GM23338 (cell line): ENCODE data around the gene ARF6. TPM values are rescaled to one million over a fixed set of nuclear protein-coding genes. Genes with fewer than 3 reads are reported as not detected.

Source experiments
- ATAC-seq: fragments of 200-7000 bp; cut with Tn5 transposase; 3 replicates; pipeline ENCODE4 v1.9.1; 2020
- DNase-seq: peaks from one replicate; pipeline ENCODE4 v3.0.0-alpha.2; 2015; ENCODE audit warnings: low spot score
- H2AFZ ChIP-seq: fragments of 200-600 bp; sonication (generic); 2 replicates; pipeline ENCODE4 v1.8.0; 2016; ENCODE audit warnings: antibody characterized with exemption, mild to moderate bottlenecking, moderate library complexity
- H3F3A ChIP-seq: fragments of 200-600 bp; sonication (generic); replicated peaks from 2 replicates; pipeline ENCODE4 v1.8.0; 2017; ENCODE audit warnings: antibody characterized with exemption, mixed run types, low read depth
- H3K27ac ChIP-seq: fragments of 200-600 bp; sonication (generic); 2 replicates; pipeline ENCODE4 v1.6.1; 2016; ENCODE audit warnings: low read depth
- H3K27me3 ChIP-seq: fragments of 200-600 bp; sonication (generic); 2 replicates; pipeline ENCODE4 v1.8.0; 2016; ENCODE audit warnings: mild to moderate bottlenecking, mixed run types, moderate library complexity; ENCODE audit not compliant: insufficient read depth
- H3K36me3 ChIP-seq: fragments of 200-600 bp; sonication (generic); 2 replicates; pipeline ENCODE4 v1.8.0; 2016; ENCODE audit warnings: mild to moderate bottlenecking; ENCODE audit not compliant: insufficient read depth
- H3K4me1 ChIP-seq: fragments of 200-600 bp; sonication (generic); 2 replicates; pipeline ENCODE4 v1.8.0; 2016; ENCODE audit warnings: mild to moderate bottlenecking, moderate library complexity; ENCODE audit not compliant: insufficient read depth
- H3K4me2 ChIP-seq: fragments of 200-600 bp; sonication (generic); 2 replicates; pipeline ENCODE4 v1.7.1; 2017; ENCODE audit warnings: mixed run types
- H3K4me3 ChIP-seq: fragments of 200-600 bp; sonication (generic); 2 replicates; pipeline ENCODE4 v1.6.1; 2016; ENCODE audit warnings: mixed run types
- H3K79me2 ChIP-seq: fragments of 200-600 bp; sonication (generic); replicated peaks from 2 replicates; pipeline ENCODE4 v1.8.0; 2017; ENCODE audit warnings: mild to moderate bottlenecking; ENCODE audit not compliant: insufficient read depth
- H3K9me2 ChIP-seq: fragments of 200-600 bp; sonication (generic); 2 replicates; pipeline ENCODE4 v1.8.0; 2017; ENCODE audit not compliant: insufficient read depth
- H4K20me1 ChIP-seq: fragments of 200-600 bp; sonication (generic); replicated peaks from 2 replicates; pipeline ENCODE4 v1.8.0; 2017; ENCODE audit warnings: mild to moderate bottlenecking; ENCODE audit not compliant: insufficient read depth
- H3K27ac Mint-ChIP-seq: 2 replicates; pipeline ENCODE4 v1.8.0; 2020; ENCODE audit warnings: inconsistent platforms, mild to moderate bottlenecking, moderate library complexity, mixed read lengths
- H3K27me3 Mint-ChIP-seq: 3 replicates; pipeline ENCODE4 v1.8.0; 2022; ENCODE audit warnings: low read depth, mild to moderate bottlenecking, moderate library complexity, mixed read lengths, inconsistent platforms; ENCODE audit not compliant: insufficient read depth, poor library complexity
- H3K36me3 Mint-ChIP-seq: 3 replicates; pipeline ENCODE4 v1.8.0; 2021; ENCODE audit warnings: low read depth, mild to moderate bottlenecking, inconsistent platforms, moderate library complexity, mixed read lengths
- H3K4me1 Mint-ChIP-seq: 3 replicates; pipeline ENCODE4 v1.8.0; 2020; ENCODE audit warnings: mild to moderate bottlenecking, inconsistent platforms, mixed read lengths
- H3K4me3 Mint-ChIP-seq: 3 replicates; pipeline ENCODE4 v1.8.0; 2021; ENCODE audit warnings: moderate library complexity, mild to moderate bottlenecking, inconsistent platforms, mixed read lengths
- H3K9me3 Mint-ChIP-seq: 3 replicates; pipeline ENCODE4 v1.8.0; 2020; ENCODE audit warnings: moderate library complexity, mild to moderate bottlenecking, inconsistent platforms, mixed read lengths
- CREB1 ChIP-seq: fragments of 250-450 bp; sonication (Bioruptor Pico); IDR thresholded peaks from 2 replicates; pipeline ENCODE4 v1.5.0; 2020; ENCODE audit warnings: low read depth, mild to moderate bottlenecking, moderate library complexity
- CTCF ChIP-seq, 2 experiments: fragments of 200-600 bp in 1 of 2; sonication (generic) in 1 of 2; conservative IDR thresholded peaks; 2 replicates each; pipeline versions ENCODE4 v1.5.1 to v1.6.1; 2016 to 2017; ENCODE audit warnings: antibody characterized with exemption in 2 of 2, low read depth in 2 of 2, mild to moderate bottlenecking in 2 of 2, moderate library complexity in 1 of 2
- ETS1 ChIP-seq: IDR thresholded peaks from 2 replicates; pipeline ENCODE4 v1.6.1; 2016; ENCODE audit warnings: antibody characterized with exemption
- EZH2 ChIP-seq: fragments of 200-600 bp; sonication (generic); IDR thresholded peaks from one replicate; pipeline ENCODE4 v1.8.0; 2017; ENCODE audit warnings: antibody characterized with exemption, mild to moderate bottlenecking, low read depth; ENCODE audit not compliant: unreplicated experiment
- EZH2phosphoT487 ChIP-seq: fragments of 200-600 bp; sonication (generic); IDR thresholded peaks from one replicate; pipeline ENCODE4 v1.8.1; 2018; ENCODE audit warnings: antibody characterized with exemption; ENCODE audit not compliant: unreplicated experiment
- JUNB ChIP-seq: IDR thresholded peaks from one replicate; pipeline ENCODE4 v1.6.1; 2016; ENCODE audit warnings: antibody characterized with exemption; ENCODE audit not compliant: unreplicated experiment
- NANOG ChIP-seq: IDR thresholded peaks from 2 replicates; pipeline ENCODE4 v1.6.1; 2016; ENCODE audit warnings: antibody characterized with exemption, borderline replicate concordance
- POLR2AphosphoS5 ChIP-seq: IDR thresholded peaks from 2 replicates; pipeline ENCODE4 v1.6.1; 2016; ENCODE audit warnings: antibody characterized with exemption, low read depth
- REST ChIP-seq: IDR thresholded peaks from one replicate; pipeline ENCODE4 v1.6.1; 2018; ENCODE audit warnings: antibody characterized with exemption; ENCODE audit not compliant: unreplicated experiment
- STAT1 ChIP-seq: IDR thresholded peaks from one replicate; pipeline ENCODE4 v1.6.1; 2016; ENCODE audit warnings: antibody characterized with exemption; ENCODE audit not compliant: unreplicated experiment
- ZNF114 ChIP-seq: fragments of 250-450 bp; sonication (Bioruptor Pico); IDR thresholded peaks from 2 replicates; pipeline ENCODE4 v1.5.0; 2020; ENCODE audit warnings: mild to moderate bottlenecking, moderate library complexity
- ZNF331 ChIP-seq: fragments of 250-450 bp; sonication (Bioruptor Pico); IDR thresholded peaks from 2 replicates; pipeline ENCODE4 v1.5.0; 2020; ENCODE audit warnings: low read depth, mild to moderate bottlenecking, moderate library complexity
- ZNF462 ChIP-seq: fragments of 250-450 bp; sonication (Bioruptor Pico); IDR thresholded peaks from 2 replicates; pipeline ENCODE4 v1.5.0; 2020; ENCODE audit warnings: mild to moderate bottlenecking, moderate library complexity
- polyA plus RNA-seq: library from polyadenylated mRNA; unstranded; fragments of >200 nt; fragmentation: Nextera tagmentation; extraction: Ambion mirVana; gene quantifications from 2 replicates; pipeline ENCODE4 v1.2.1, GENCODE V29; 2016
- total RNA-seq: library from RNA; depleted of rRNA; stranded (reverse); fragments of >200 nt; shearing (Covaris generic); gene quantifications from 2 replicates; pipeline ENCODE4 v1.2.3, GENCODE V29; 2014

ARF6 gene
- total and polyA plus RNA-seq, 2 experiments from 2014 or later: 47.8 to 73.1 TPM

- Histone ChIP-seq H3K36me3 (no peaks in the 10 kb centered on the region), H3K4me3 (no peak overlapping the region), H3K79me2 (no peaks in the 10 kb centered on the region), H4K20me1 (no peaks in the 10 kb centered on the region), H3F3A (no peaks in the 10 kb centered on the region), H3K4me2 (no peak overlapping the region), H3K27ac (no peak overlapping the region), H3K4me1 (no peaks in the 10 kb centered on the region), H3K27me3 (no peaks in the 10 kb centered on the region), H2AFZ (no peak overlapping the region), H3K9me2 (no peaks in the 10 kb centered on the region; the same call in 1 of the 2 replicates)
- DNase-seq: no peak
- Mint-ChIP-seq H3K27ac (no peak overlapping the region), H3K4me1 (peaks cover 4% of the 10 kb centered on the region; the same call in 1 of the 3 replicates), H3K27me3 (peaks cover 9% of the 10 kb centered on the region), H3K9me3 (peaks cover 24% of the 10 kb centered on the region), H3K36me3 (peaks cover 10% of the 10 kb centered on the region), H3K4me3 (no peak overlapping the region)
- no peak for ATAC-seq
- no peak for TF ChIP-seq EZH2
- no peak for TF ChIP-seq NANOG
- no peak for TF ChIP-seq ZNF331
- TF ChIP-seq POLR2AphosphoS5: no peak
- TF ChIP-seq EZH2phosphoT487: no peak
- TF ChIP-seq CTCF (conservative IDR thresholded peaks at IDR 0.05; ENCODE audit: low read depth in 2 of 2): no peak
- TF ChIP-seq CREB1: no peak
- no peak for TF ChIP-seq REST
- TF ChIP-seq ZNF114 (CRISPR knock-in tag): no peak
- TF ChIP-seq ETS1: no peak
- no peak for TF ChIP-seq JUNB
- TF ChIP-seq STAT1: no peak
- no peak for TF ChIP-seq ZNF462
These were observed 49.2 kb downstream of the ARF6 start for GRCh38 chr14:49942090-49942489.
